RPMI7951 (cell line): ENCODE data around the gene AGAP2. TPM values are rescaled to one million over a fixed set of nuclear protein-coding genes. Genes with fewer than 3 reads are reported as not detected.
"Not testable (repeated sequence)": the region's sequence is repeated elsewhere in the genome, so short reads cannot be mapped to it uniquely, and the experiment has no call there.

ENCODE experiments used
- DNase-seq: peaks from one replicate; pipeline ENCODE4 v3.0.0-alpha.2; 2012; ENCODE audit warnings: low read depth
- total RNA-seq: library from RNA; depleted of rRNA; stranded (reverse); fragments of >200 nt; shearing (Covaris generic); gene quantifications from 2 replicates; pipeline ENCODE4 v1.2.3, GENCODE V29; 2014; rRNA removed

Gene AGAP2
- total RNA-seq, 1 experiment from 2014 or later = 0.72 TPM

GRCh38 chr12:57695770-57696432 is 42.6 kb downstream of the AGAP2 start:
- no peak for DNase-seq

DNA sequence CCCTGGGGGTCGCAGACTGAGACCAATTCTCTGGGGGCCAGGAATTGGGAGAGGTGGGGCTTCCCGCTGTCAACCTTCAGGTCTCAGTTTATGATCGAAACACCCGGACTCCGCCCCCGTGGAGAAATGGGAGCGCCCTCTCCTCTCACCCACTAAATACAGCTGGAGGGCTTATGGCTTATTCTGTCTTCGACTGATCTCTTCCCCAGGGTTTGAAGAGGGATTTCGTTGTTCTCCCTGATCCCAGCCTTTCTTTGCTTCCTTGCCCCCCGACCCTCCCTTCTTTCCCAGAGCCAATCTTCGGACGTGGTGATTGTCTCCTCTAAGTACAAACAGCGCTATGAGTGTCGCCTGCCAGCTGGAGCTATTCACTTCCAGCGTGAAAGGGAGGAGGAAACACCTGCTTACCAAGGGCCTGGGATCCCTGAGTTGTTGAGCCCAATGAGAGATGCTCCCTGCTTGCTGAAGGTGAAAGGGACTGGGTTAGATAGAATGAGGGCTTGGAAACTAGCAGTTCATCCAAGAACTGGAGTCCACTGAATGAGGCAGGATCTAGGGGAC is 44.0 kb downstream of the AGAP2 start:
- DNase-seq = peak; percentile 3

GRCh38 chr12:57693659-57694458 is 44.7 kb downstream of the AGAP2 start, which contains the start of gene OS9:
TSS of gene OS9 (plus strand) at chr12:57694132. CDS start at chr12:57694162, 30 bp downstream.
- peak; percentile 99 for DNase-seq

GRCh38 chr12:57693317-57693658 is 45.3 kb downstream of the AGAP2 start:
- DNase-seq = no peak

DNA sequence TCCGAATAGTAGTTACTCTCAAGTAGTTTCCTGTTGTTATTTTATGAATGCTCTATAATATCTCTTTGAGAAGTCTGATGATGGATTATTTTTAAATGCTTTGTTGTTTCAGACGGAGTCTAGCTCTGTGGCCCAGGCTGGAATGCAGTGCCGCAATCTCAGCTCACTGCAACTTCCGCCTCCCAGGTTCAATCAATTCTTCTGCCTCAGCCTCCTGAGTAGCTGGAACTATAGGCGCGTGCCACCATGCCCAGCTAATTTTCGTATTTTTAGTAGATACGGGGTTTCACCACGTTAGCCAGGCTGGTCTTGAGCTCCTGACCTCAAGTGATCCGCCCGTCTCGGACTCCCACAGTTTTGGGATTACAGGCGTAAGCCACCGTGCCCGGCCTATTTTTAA is 46.0 kb downstream of the AGAP2 start:
- DNase-seq = no peak

GRCh38 chr12:57688931-57689330 is 49.6 kb downstream of the AGAP2 start:
- DNase-seq = no peak

GRCh38 chr12:57687862-57688261 is 50.7 kb downstream of the AGAP2 start:
- DNase-seq = no peak

GRCh38 chr12:57679697-57680096 is 58.8 kb downstream of the AGAP2 start:
- no peak for DNase-seq

- not testable (repeated sequence) for DNase-seq
Observed at GRCh38 chr12:57677947-57678346, 60.6 kb downstream of the AGAP2 start.

GRCh38 chr12:57674691-57675090 is 63.9 kb downstream of the AGAP2 start:
- DNase-seq = no peak

Other genes with a start within 250 kb of the AGAP2 start
- 19.1 and 24.8 TPM in 2 replicates for gene DDIT3, start 218.2 kb downstream of the AGAP2 start, total RNA-seq
- 1.7 and 2.1 TPM in 2 replicates for gene MBD6, start 215.9 kb downstream of the AGAP2 start, total RNA-seq
- 123 and 155 TPM in 2 replicates for gene DCTN2, start 191.6 kb downstream of the AGAP2 start, total RNA-seq
- 0.60 and 1.9 TPM in 2 replicates for gene KIF5A, start 188.7 kb downstream of the AGAP2 start, total RNA-seq
- 15.9 and 19.3 TPM in 2 replicates for gene PIP4K2C, start 147.6 kb downstream of the AGAP2 start, total RNA-seq
- gene DTX3, start 133.9 kb downstream of the AGAP2 start, total RNA-seq = 9.9 and 10.7 TPM in 2 replicates
- gene ARHGEF25, start 127.3 kb downstream of the AGAP2 start, total RNA-seq = 9.4 and 11.5 TPM in 2 replicates
- gene B4GALNT1, start 105.5 kb downstream of the AGAP2 start, total RNA-seq = 11.9 and 14.4 TPM in 2 replicates
- 152 and 183 TPM in 2 replicates for gene OS9, start 44.6 kb downstream of the AGAP2 start, total RNA-seq
- gene TSPAN31, start 6.3 kb upstream of the AGAP2 start, total RNA-seq = 39.2 and 42.1 TPM in 2 replicates
- 232 and 269 TPM in 2 replicates for gene CDK4, start 13.6 kb upstream of the AGAP2 start, total RNA-seq
- 3.0 and 4.2 TPM in 2 replicates for gene MARCHF9, start 16.4 kb upstream of the AGAP2 start, total RNA-seq
- gene CYP27B1, start 28.3 kb upstream of the AGAP2 start, total RNA-seq = 1.1 and 1.2 TPM in 2 replicates
- gene METTL1, start 33.4 kb upstream of the AGAP2 start, total RNA-seq = 8.8 and 11.2 TPM in 2 replicates
- gene EEF1AKMT3, start 33.9 kb upstream of the AGAP2 start, total RNA-seq = 5.3 and 6.6 TPM in 2 replicates
- gene TSFM, start 44.0 kb upstream of the AGAP2 start, total RNA-seq = 43.1 and 48.8 TPM in 2 replicates
- 1.3 and 1.8 TPM in 2 replicates for gene AVIL, start 80.0 kb upstream of the AGAP2 start, total RNA-seq
- gene CTDSP2, start 108.0 kb upstream of the AGAP2 start, total RNA-seq = 27.8 and 44.0 TPM in 2 replicates
- gene ATP23, start 202.8 kb upstream of the AGAP2 start, total RNA-seq = 24.0 and 33.1 TPM in 2 replicates